Natural killer cell (primary cell): ENCODE measurements around the gene CD200. TPM values are rescaled to one million over a fixed set of nuclear protein-coding genes. Genes with fewer than 3 reads are reported as not detected.

ENCODE experiments used
- ATAC-seq, 3 donors: fragments of 150-1000 bp in 2 of 3; fragments of 200-7000 bp in 1 of 3; cut with Tn5 transposase; 1 replicate in 1 of 3; 2 replicates in 2 of 3; pipeline ENCODE4 v1.10.0; 2021; ENCODE audit warnings: mild to moderate bottlenecking in 2 of 3, moderate library complexity in 2 of 3
- DNase-seq, 2 donors: peaks; one replicate each; pipeline versions ENCODE4 v3.0.0 to v3.0.0-alpha.2; 2013 to 2021; ENCODE audit warnings: mixed read lengths in 1 of 2
- H3K27ac ChIP-seq: one replicate; pipeline ENCODE4 v1.5.1; 2013; ENCODE audit warnings: mild to moderate bottlenecking, low read length
- H3K27me3 ChIP-seq: one replicate; pipeline ENCODE4 v1.6.1; 2013; ENCODE audit warnings: low read length; ENCODE audit not compliant: control insufficient read depth, insufficient read depth
- H3K36me3 ChIP-seq: one replicate; pipeline ENCODE4 v1.6.1; 2013; ENCODE audit warnings: low read length; ENCODE audit not compliant: control insufficient read depth, insufficient read depth
- H3K4me1 ChIP-seq: one replicate; pipeline ENCODE4 v1.6.1; 2013; ENCODE audit warnings: low read length; ENCODE audit not compliant: control insufficient read depth, insufficient read depth
- H3K4me3 ChIP-seq: one replicate; pipeline ENCODE4 v1.5.1; 2013; ENCODE audit warnings: low read length
- H3K9me3 ChIP-seq: one replicate; pipeline ENCODE4 v1.6.1; 2013; ENCODE audit warnings: low read length; ENCODE audit not compliant: control insufficient read depth, insufficient read depth
- H3K27ac Mint-ChIP-seq, 2 donors: one replicate each; pipeline ENCODE4 v1.8.0; 2022; ENCODE audit warnings: mild to moderate bottlenecking in 2 of 2, mixed read lengths in 2 of 2, moderate library complexity in 1 of 2
- H3K27me3 Mint-ChIP-seq, 2 donors: one replicate each; pipeline ENCODE4 v1.8.0; 2022; ENCODE audit warnings: low read depth in 2 of 2, mixed read lengths in 2 of 2
- H3K36me3 Mint-ChIP-seq: one replicate; pipeline ENCODE4 v1.8.0; 2022; ENCODE audit warnings: mixed read lengths
- H3K4me1 Mint-ChIP-seq, 2 donors: one replicate each; pipeline ENCODE4 v1.8.0; 2022; ENCODE audit warnings: mixed read lengths in 2 of 2
- H3K4me3 Mint-ChIP-seq: one replicate; pipeline ENCODE4 v1.8.0; 2022; ENCODE audit warnings: mild to moderate bottlenecking, moderate library complexity, mixed read lengths
- H3K9me3 Mint-ChIP-seq, 2 donors: one replicate each; pipeline ENCODE4 v1.8.0; 2022; ENCODE audit warnings: mixed read lengths in 2 of 2
- WGBS: methylation state at CpG from one replicate; pipeline ENCODE4 v1.1.7; 2013; ENCODE audit warnings: missing lambda C conversion rate; ENCODE audit not compliant: insufficient coverage; 5-methylcytosine and 5-hydroxymethylcytosine counted together
- intact Hi-C: fragments of 100-400 bp; cut with micrococcal nuclease; formaldehyde crosslinking; loops from one replicate; pipeline ENCODE4 v1.14.2; 2022
- total RNA-seq, 4 donors: library from RNA; stranded (reverse); fragments of 120-200 nt in 1 of 4; gene quantifications; one replicate each; pipeline versions ENCODE4 v1.2.3 to v1.2.4, GENCODE V29; 2013 to 2022
- TF ChIP-seq, protein P1 (sequence below): fragments of 200-600 bp; IDR thresholded peaks from one replicate; pipeline ENCODE4 v1.8.0; 2022; ENCODE audit warnings: antibody characterized with exemption

The CD200 gene
- total RNA-seq, 3 donors from 2014 or later (not counting 1 experiment from before 2014, with no cell fraction given), result 0.35 TPM; not detected in 2

DNA sequence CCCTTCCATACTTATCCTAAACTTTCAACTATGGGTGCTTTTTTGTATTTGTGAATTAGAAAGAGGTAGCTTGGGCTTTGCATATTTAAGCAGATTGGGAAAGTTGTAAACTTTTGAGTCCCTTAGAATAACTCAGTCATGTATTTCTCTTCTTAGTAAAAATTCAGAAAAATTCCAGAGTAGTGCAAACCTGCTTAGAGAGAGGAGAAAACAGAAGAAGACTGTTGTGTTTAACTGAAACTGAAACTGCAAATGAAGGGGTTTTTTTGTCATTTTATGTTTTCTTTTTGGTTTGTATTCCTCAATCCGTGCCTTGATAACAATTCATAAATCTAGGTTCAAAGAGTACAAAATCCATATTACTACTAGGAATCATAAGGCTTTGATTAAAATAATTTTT lies 31.3 kb downstream of the CD200 start:
- Mint-ChIP-seq H3K9me3 (no peaks in the 10 kb centered on the region), H3K4me1 (no peaks in the 10 kb centered on the region), H3K36me3 (no peaks in the 10 kb centered on the region), H3K4me3 (no peak overlapping the region), H3K27me3 (no peaks in the 10 kb centered on the region), H3K27ac (no peak overlapping the region)
- Histone ChIP-seq H3K9me3 (no peaks in the 10 kb centered on the region), H3K4me1 (peaks cover 6% of the 10 kb centered on the region), H3K4me3 (no peak overlapping the region), H3K27me3 (no peaks in the 10 kb centered on the region), H3K36me3 (no peaks in the 10 kb centered on the region), H3K27ac (peak overlapping the region; percentile 20)
- intact Hi-C loops, result no loop called here
- no CpG with 5 or more reads among the region's 1 CpG for WGBS
- DNase-seq (peak in 1 of 2 donors; percentile 17), ATAC-seq (no peak)
- TF ChIP-seq, protein P1, sequence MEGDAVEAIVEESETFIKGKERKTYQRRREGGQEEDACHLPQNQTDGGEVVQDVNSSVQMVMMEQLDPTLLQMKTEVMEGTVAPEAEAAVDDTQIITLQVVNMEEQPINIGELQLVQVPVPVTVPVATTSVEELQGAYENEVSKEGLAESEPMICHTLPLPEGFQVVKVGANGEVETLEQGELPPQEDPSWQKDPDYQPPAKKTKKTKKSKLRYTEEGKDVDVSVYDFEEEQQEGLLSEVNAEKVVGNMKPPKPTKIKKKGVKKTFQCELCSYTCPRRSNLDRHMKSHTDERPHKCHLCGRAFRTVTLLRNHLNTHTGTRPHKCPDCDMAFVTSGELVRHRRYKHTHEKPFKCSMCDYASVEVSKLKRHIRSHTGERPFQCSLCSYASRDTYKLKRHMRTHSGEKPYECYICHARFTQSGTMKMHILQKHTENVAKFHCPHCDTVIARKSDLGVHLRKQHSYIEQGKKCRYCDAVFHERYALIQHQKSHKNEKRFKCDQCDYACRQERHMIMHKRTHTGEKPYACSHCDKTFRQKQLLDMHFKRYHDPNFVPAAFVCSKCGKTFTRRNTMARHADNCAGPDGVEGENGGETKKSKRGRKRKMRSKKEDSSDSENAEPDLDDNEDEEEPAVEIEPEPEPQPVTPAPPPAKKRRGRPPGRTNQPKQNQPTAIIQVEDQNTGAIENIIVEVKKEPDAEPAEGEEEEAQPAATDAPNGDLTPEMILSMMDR, result no peak

DNA sequence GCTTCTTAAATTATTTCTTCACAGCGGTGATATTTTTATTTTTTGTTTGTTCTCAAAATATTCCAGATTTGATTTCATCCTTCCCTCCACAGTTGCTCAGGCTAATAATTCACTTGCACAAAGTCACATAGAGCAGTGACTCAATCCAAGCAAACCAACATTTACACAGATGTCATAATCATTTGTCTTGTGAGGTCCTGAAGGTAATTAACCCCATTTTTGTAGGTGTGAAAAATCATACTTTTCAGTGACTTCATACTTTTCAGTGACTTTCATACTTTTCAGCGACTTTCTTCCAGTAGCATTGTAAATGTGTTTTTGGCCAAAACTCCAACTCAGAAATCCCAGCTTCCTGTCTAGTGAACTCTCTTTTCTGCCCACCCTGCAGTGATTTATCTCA lies 32.1 kb downstream of the CD200 start:
- no peak overlapping the region for H3K27ac ChIP-seq
- H3K27me3 ChIP-seq, result no peaks in the 10 kb centered on the region
- H3K9me3 Mint-ChIP-seq, result no peaks in the 10 kb centered on the region
- no peak for DNase-seq
- H3K9me3 ChIP-seq, result no peaks in the 10 kb centered on the region
- H3K4me1 ChIP-seq, result peaks cover 6% of the 10 kb centered on the region
- H3K36me3 Mint-ChIP-seq, result no peaks in the 10 kb centered on the region
- no peaks in the 10 kb centered on the region for H3K36me3 ChIP-seq
- H3K4me3 Mint-ChIP-seq, result no peak overlapping the region
- intact Hi-C loops, result no loop called here
- 100% methylated on average over 2 of the region's 2 CpGs for WGBS
- no peaks in the 10 kb centered on the region for H3K4me1 Mint-ChIP-seq
- H3K27me3 Mint-ChIP-seq, result no peaks in the 10 kb centered on the region
- TF ChIP-seq, protein P1, result no peak
- ATAC-seq, result no peak
- no peak overlapping the region for H3K4me3 ChIP-seq
- no peak overlapping the region for H3K27ac Mint-ChIP-seq

DNA sequence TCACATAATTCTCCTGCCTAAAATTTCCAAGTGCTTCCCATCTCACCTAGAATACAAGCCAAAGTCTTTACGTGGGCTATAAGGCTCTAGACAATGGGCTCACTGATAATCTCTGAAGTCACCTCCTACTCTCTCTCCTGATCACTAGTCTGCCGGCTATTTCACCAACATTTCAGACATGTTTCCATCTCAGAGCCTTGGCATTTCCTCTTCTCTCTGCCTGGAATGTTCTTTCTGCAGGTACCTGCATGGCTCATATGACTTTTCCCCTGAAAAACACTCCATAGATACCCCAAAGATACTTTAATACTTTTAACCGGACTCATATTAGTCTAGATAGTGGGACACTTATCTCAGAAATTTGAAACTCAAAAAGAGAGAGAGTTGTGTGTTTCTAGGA lies 32.7 kb downstream of the CD200 start:
- intact Hi-C loops, result no loop called here
- Histone ChIP-seq H3K27ac (no peak overlapping the region), H3K27me3 (no peaks in the 10 kb centered on the region), H3K36me3 (no peaks in the 10 kb centered on the region), H3K9me3 (no peaks in the 10 kb centered on the region), H3K4me3 (no peak overlapping the region), H3K4me1 (peaks cover 6% of the 10 kb centered on the region)
- TF ChIP-seq, protein P1, result no peak
- Mint-ChIP-seq H3K4me1 (no peaks in the 10 kb centered on the region), H3K27ac (no peak overlapping the region), H3K4me3 (no peak overlapping the region), H3K27me3 (no peaks in the 10 kb centered on the region), H3K36me3 (no peaks in the 10 kb centered on the region), H3K9me3 (no peaks in the 10 kb centered on the region)
- DNase-seq (no peak), ATAC-seq (no peak)
- 96% methylated on average over 2 of the region's 3 CpGs for WGBS

DNA sequence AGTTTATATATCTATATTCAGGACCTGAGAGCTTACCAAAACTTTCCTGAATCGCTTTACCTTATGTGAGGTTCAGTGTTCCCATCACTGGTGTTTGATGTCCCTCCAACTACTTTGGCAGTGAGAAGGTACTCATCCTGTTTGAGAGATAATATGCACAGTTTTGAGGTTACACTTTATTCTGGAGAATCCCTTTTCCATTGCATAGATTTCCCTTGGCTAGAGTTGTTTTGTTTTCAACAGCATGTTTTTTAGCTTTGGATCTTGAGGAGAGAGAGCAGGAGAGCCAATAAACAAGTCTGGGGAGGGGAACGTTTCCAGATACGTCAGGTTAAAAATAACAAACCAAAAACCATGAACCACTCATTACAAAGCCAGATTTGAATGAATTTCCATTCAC lies 33.6 kb downstream of the CD200 start:
- ATAC-seq (no peak), DNase-seq (no peak)
- H3K36me3 Mint-ChIP-seq, result no peaks in the 10 kb centered on the region
- Histone ChIP-seq H3K4me3 (no peak overlapping the region), H3K9me3 (no peaks in the 10 kb centered on the region), H3K4me1 (peaks cover 6% of the 10 kb centered on the region), H3K27me3 (no peaks in the 10 kb centered on the region), H3K27ac (no peak overlapping the region), H3K36me3 (no peaks in the 10 kb centered on the region)
- no peaks in the 10 kb centered on the region for H3K9me3 Mint-ChIP-seq
- TF ChIP-seq, protein P1, result no peak
- H3K4me1 Mint-ChIP-seq, result no peaks in the 10 kb centered on the region
- intact Hi-C loops, result no loop called here
- no peaks in the 10 kb centered on the region for H3K27me3 Mint-ChIP-seq
- H3K27ac Mint-ChIP-seq, result no peak overlapping the region
- WGBS, result 92% methylated on average over 1 of the region's 3 CpGs
- H3K4me3 Mint-ChIP-seq, result no peak overlapping the region
